ENCODE data around the gene OR5H14.

DNA sequence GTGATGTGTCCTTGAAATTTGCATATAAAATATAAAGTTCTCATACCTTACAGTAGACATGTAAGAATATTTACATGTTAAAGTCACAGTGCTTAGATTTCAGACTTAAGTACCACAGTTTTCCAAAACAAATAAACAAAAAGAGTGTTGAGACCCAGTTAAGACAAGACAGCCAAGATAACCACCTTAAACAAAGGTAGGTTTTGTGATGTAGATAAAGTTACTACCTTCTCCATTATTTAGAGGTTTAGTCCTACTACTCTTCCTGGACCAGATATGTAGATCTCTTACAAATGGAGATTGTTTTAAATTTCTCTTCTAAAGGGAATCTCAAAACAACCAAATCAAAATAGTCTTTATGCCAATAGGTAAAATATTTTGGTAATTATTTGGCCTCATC lies 34.9 kb downstream of the OR5H14 start:
- TF ChIP-seq, protein P1, sequence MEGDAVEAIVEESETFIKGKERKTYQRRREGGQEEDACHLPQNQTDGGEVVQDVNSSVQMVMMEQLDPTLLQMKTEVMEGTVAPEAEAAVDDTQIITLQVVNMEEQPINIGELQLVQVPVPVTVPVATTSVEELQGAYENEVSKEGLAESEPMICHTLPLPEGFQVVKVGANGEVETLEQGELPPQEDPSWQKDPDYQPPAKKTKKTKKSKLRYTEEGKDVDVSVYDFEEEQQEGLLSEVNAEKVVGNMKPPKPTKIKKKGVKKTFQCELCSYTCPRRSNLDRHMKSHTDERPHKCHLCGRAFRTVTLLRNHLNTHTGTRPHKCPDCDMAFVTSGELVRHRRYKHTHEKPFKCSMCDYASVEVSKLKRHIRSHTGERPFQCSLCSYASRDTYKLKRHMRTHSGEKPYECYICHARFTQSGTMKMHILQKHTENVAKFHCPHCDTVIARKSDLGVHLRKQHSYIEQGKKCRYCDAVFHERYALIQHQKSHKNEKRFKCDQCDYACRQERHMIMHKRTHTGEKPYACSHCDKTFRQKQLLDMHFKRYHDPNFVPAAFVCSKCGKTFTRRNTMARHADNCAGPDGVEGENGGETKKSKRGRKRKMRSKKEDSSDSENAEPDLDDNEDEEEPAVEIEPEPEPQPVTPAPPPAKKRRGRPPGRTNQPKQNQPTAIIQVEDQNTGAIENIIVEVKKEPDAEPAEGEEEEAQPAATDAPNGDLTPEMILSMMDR (conservative IDR thresholded peaks at IDR 0.05; ENCODE audit: low read length) = no peak
- no peak for TF ChIP-seq EZH2phosphoT487 (IDR thresholded peaks at IDR 0.05; ENCODE audit: borderline replicate concordance, low read depth, low read length)

Data from OCI-LY7 (cell line).